GM19351 (cell line): Measurements from ENCODE around the gene MIP.
A peak's percentile ranks its signal among the peaks of the same experiment; 100 is the strongest.
"Not testable (repeated sequence)": the region's sequence is repeated elsewhere in the genome, so short reads cannot be mapped to it uniquely, and the experiment has no call there.

Experiments
- ATAC-seq: cut with Tn5 transposase; IDR thresholded peaks from one replicate; pipeline ENCODE4 v1.9.1; 2021; ENCODE audit warnings: mild to moderate bottlenecking, moderate library complexity; ENCODE audit not compliant: unreplicated experiment

Gene MIP

GRCh38 chr12:56454557-56454956 is at the start of gene MIP:
MIP (minus strand) TSS chr12:56454657; CDS start chr12:56454613, 44 bp downstream.
- ATAC-seq: no peak

- ATAC-seq: not testable (repeated sequence)
Observed at GRCh38 chr12:56499879-56500278, 45.4 kb upstream of the MIP start.

GRCh38 chr12:56499452-56499851 is 45.0 kb upstream of the MIP start:
- ATAC-seq: not testable (repeated sequence)

GRCh38 chr12:56498126-56498902 is 43.9 kb upstream of the MIP start:
- not testable (repeated sequence) for ATAC-seq

GRCh38 chr12:56496704-56497103 is 42.2 kb upstream of the MIP start:
- not testable (repeated sequence) for ATAC-seq

GRCh38 chr12:56494481-56494880 is 40.0 kb upstream of the MIP start:
- not testable (repeated sequence) for ATAC-seq

GRCh38 chr12:56494106-56494415 is 39.6 kb upstream of the MIP start:
- not testable (repeated sequence) for ATAC-seq

GRCh38 chr12:56493409-56494105 is 39.1 kb upstream of the MIP start:
- not testable (repeated sequence) for ATAC-seq

GRCh38 chr12:56490360-56490759 is 35.9 kb upstream of the MIP start:
- no peak for ATAC-seq

GRCh38 chr12:56488041-56488955 is 33.8 kb upstream of the MIP start, which contains the start of gene GLS2:
GLS2 (minus strand) TSS chr12:56488161; CDS start chr12:56488118, 43 bp downstream.
- ATAC-seq: peak; percentile 91

GRCh38 chr12:56487448-56488040 is 33.1 kb upstream of the MIP start:
- peak; percentile 32 for ATAC-seq

GRCh38 chr12:56486694-56487093 is 32.2 kb upstream of the MIP start:
- ATAC-seq: no peak

- ATAC-seq: no peak
Observed at GRCh38 chr12:56484566-56484965, 30.1 kb upstream of the MIP start.

GRCh38 chr12:56479625-56480024 is 25.2 kb upstream of the MIP start:
- no peak for ATAC-seq

- no peak for ATAC-seq
Observed at GRCh38 chr12:56477521-56478225, 23.2 kb upstream of the MIP start.

- ATAC-seq: no peak
Observed at GRCh38 chr12:56476972-56477432, 22.5 kb upstream of the MIP start.

- ATAC-seq: no peak
Observed at GRCh38 chr12:56476143-56476542, 21.7 kb upstream of the MIP start.

- ATAC-seq: no peak
Observed at GRCh38 chr12:56474389-56474788, 19.9 kb upstream of the MIP start.

- ATAC-seq: no peak
Observed at GRCh38 chr12:56469007-56469930, 14.8 kb upstream of the MIP start.
